RWPE2 (cell line): ENCODE measurements around the gene BMERB1.
"Not testable (repeated sequence)": the region's sequence is repeated elsewhere in the genome, so short reads cannot be mapped to it uniquely, and the experiment has no call there.

Experiments
- ATAC-seq: fragments of 200-7000 bp; cut with Tn5 transposase; 3 replicates; pipeline ENCODE4 v1.9.1; 2021; ENCODE audit warnings: low read depth
- DNase-seq: peaks from one replicate; pipeline ENCODE4 v3.0.0-alpha.2; 2020; ENCODE audit warnings: low spot score
- H3K27ac ChIP-seq: fragments of 450-650 bp; 2 replicates; pipeline ENCODE4 v1.5.1; 2017; ENCODE audit warnings: mild to moderate bottlenecking; ENCODE audit not compliant: poor library complexity, severe bottlenecking
- H3K27me3 ChIP-seq: fragments of 250-450 bp; sonication (Bioruptor Pico); 2 replicates; pipeline ENCODE4 v1.5.1; 2021; ENCODE audit warnings: mild to moderate bottlenecking, moderate library complexity; ENCODE audit not compliant: insufficient read depth, poor library complexity, severe bottlenecking
- H3K36me3 ChIP-seq: fragments of 250-450 bp; sonication (Bioruptor Pico); 2 replicates; pipeline ENCODE4 v1.5.1; 2020; ENCODE audit warnings: low read depth, mild to moderate bottlenecking, moderate library complexity
- H3K4me1 ChIP-seq: fragments of 250-450 bp; sonication (Bioruptor Pico); 2 replicates; pipeline ENCODE4 v1.5.1; 2021; ENCODE audit warnings: mild to moderate bottlenecking, moderate library complexity; ENCODE audit not compliant: insufficient read depth, poor library complexity, severe bottlenecking
- H3K4me3 ChIP-seq: fragments of 250-450 bp; sonication (Bioruptor Pico); 2 replicates; pipeline ENCODE4 v1.5.1; 2021; ENCODE audit warnings: mild to moderate bottlenecking, moderate library complexity; ENCODE audit not compliant: severe bottlenecking
- H3K9me3 ChIP-seq: fragments of 250-450 bp; sonication (Bioruptor Pico); 2 replicates; pipeline ENCODE4 v1.5.1; 2021; ENCODE audit warnings: mild to moderate bottlenecking, moderate library complexity; ENCODE audit not compliant: severe bottlenecking
- TF ChIP-seq, protein P1 (sequence below): fragments of 450-650 bp; IDR thresholded peaks from one replicate; pipeline ENCODE4 v1.5.1; 2017; ENCODE audit warnings: mild to moderate bottlenecking, moderate library complexity; ENCODE audit not compliant: poor library complexity, severe bottlenecking

The BMERB1 gene

DNA sequence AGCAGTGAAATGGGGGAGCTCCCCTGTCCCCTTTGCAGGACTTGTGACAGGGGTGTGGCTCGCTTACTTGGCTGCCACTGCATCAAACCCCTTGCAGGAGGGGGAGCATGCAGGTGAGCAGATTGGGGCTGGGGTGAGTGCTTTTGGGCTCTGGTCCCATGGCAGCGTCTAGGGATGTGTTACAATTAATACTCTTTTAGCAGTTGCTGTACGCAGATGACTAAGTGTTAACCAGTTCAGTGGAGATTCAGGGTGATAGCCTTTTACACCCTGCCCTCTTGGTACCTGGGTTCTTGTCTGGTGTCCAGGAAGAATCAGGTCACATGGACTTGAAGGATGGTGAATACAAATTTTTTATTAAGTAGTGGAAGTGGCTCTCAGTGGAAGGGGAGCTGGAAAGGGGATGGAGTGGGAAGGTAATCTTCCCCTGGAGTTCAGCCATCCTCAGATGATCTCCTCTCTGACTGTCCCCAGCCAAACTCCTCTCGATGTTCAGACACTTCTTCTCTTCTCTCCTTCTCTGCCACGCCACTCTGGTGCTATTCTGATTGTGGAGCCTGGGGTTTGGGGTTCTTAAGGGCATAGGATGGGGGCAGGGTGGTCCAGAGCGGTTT is 108.5 kb downstream of the BMERB1 start:
- no peaks in the 10 kb centered on the region for H3K27me3 ChIP-seq
- DNase-seq (no peak), ATAC-seq (no peak)
- TF ChIP-seq, protein P1, sequence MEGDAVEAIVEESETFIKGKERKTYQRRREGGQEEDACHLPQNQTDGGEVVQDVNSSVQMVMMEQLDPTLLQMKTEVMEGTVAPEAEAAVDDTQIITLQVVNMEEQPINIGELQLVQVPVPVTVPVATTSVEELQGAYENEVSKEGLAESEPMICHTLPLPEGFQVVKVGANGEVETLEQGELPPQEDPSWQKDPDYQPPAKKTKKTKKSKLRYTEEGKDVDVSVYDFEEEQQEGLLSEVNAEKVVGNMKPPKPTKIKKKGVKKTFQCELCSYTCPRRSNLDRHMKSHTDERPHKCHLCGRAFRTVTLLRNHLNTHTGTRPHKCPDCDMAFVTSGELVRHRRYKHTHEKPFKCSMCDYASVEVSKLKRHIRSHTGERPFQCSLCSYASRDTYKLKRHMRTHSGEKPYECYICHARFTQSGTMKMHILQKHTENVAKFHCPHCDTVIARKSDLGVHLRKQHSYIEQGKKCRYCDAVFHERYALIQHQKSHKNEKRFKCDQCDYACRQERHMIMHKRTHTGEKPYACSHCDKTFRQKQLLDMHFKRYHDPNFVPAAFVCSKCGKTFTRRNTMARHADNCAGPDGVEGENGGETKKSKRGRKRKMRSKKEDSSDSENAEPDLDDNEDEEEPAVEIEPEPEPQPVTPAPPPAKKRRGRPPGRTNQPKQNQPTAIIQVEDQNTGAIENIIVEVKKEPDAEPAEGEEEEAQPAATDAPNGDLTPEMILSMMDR, result no peak
- no peak overlapping the region for H3K4me3 ChIP-seq
- H3K36me3 ChIP-seq, result no peaks in the 10 kb centered on the region
- H3K4me1 ChIP-seq, result no peaks in the 10 kb centered on the region
- no peaks in the 10 kb centered on the region for H3K9me3 ChIP-seq
- no peak overlapping the region for H3K27ac ChIP-seq

DNA sequence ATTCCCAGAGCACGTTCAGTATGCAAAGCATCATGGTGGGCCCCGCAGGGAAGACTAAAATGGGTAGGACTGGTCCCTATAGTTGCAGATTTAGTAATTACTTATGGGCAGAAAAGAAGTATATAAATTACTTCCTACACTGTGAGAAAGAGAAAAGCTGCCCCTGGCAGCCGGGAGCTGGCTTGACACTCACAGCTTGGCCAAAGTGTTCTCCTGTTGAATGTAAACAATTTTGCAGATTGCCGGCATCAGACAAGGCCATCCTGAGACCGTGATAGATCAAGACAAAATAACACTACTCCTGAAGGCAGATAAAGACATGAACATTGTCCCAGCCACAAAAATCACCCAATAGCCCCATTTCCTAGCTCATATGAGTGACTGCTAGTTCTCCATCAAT is 110.0 kb downstream of the BMERB1 start:
- Histone ChIP-seq H3K4me1 (no peaks in the 10 kb centered on the region), H3K9me3 (no peaks in the 10 kb centered on the region), H3K27me3 (no peaks in the 10 kb centered on the region), H3K36me3 (no peaks in the 10 kb centered on the region), H3K27ac (no peak overlapping the region), H3K4me3 (no peak overlapping the region)
- TF ChIP-seq, protein P1, result no peak
- DNase-seq, result no peak
- no peak for ATAC-seq

DNA sequence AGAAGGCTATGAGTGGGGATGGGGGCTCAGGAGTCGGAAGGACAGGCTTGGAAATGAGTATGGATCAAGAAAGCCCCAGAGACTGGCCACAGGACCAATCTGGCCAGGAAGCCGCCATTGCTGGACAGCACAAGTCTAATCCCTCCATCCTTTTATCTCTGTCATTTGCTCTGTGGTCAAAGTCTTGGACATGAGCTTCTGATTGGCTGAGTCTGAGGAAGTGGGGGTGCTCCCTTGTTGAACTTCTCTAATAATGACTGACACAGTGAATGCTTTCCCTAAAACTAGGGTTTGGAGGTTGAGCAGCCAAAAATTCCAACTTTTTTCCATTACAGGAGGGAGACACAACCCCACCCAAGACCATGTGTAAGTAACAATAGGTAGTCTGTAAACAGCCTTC is 111.2 kb downstream of the BMERB1 start:
- no peak overlapping the region for H3K27ac ChIP-seq
- no peaks in the 10 kb centered on the region for H3K4me1 ChIP-seq
- no peaks in the 10 kb centered on the region for H3K9me3 ChIP-seq
- H3K27me3 ChIP-seq, result no peaks in the 10 kb centered on the region
- no peak for ATAC-seq
- no peak for DNase-seq
- H3K36me3 ChIP-seq, result no peaks in the 10 kb centered on the region
- TF ChIP-seq, protein P1, result no peak
- no peak overlapping the region for H3K4me3 ChIP-seq

DNA sequence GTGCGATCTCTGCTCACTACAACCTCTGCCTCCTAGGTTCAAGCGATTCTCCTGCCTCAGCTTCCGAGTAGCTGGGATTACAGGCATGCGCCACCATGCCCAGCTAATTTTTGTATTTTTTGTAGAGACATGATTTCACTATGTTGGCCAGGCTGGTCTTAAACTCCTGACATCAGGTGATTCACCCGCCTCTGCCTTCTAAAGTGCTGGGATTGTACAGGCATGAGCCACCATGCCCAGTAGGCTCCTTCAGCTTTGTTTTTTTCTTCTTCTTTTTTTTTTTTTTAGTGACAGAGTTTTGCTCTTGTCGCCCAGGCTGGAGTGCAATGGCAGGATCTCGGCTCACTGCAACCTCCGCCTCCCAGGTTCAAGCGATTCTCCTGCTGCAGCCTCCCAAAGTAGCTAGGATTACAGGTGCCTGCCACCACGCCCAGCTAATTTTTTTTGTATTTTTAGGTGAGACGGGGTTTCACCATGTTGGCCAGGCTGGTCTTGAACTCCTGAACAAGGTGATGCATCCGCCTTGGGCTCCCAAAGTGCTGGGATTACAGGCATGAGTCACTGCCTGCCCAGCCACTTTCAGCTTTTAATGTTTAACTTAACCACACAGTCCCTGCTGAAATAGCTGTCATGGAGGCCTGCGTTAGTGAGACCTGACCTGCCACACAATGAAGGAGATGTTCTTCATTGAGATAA is 112.8 kb downstream of the BMERB1 start:
- not testable (repeated sequence) for H3K9me3 ChIP-seq, ATAC-seq, H3K4me1 ChIP-seq, H3K36me3 ChIP-seq, H3K4me3 ChIP-seq, H3K27ac ChIP-seq, DNase-seq, H3K27me3 ChIP-seq

DNA sequence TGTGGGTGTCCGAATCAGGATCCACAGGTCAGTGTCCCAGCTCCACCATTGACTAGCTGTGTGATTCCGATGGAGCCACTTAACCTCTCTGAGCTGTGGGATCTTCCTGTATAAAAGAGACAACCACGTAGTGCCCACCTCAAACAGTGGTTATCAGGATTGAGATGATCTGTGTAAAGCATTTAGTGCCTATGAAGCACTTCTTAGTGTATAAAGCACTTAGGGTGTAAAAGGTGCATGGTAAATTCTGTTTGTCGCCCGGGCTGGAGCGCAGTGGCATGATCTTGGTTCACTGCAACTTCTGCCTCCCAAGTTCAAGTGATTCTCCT is 113.3 kb downstream of the BMERB1 start:
- Histone ChIP-seq H3K9me3 (no peaks in the 10 kb centered on the region), H3K4me1 (no peaks in the 10 kb centered on the region)

More for the DNA sequence above, 113.3 kb downstream of the BMERB1 start:
- DNase-seq, result no peak
- Histone ChIP-seq H3K4me3 (no peak overlapping the region), H3K27me3 (no peaks in the 10 kb centered on the region), H3K27ac (no peak overlapping the region), H3K36me3 (no peaks in the 10 kb centered on the region)
- ATAC-seq, result no peak
- TF ChIP-seq, protein P1, result no peak
